Small intestine (tissue), 7 donors: ENCODE measurements around the gene MLLT1. TPM values are rescaled to one million over a fixed set of nuclear protein-coding genes. Genes with fewer than 3 reads are reported as not detected.

Source experiments
- DNase-seq, 2 donors: peaks; one replicate each; pipeline versions ENCODE4 v3.0.0 to v3.0.0-alpha.2; 2013
- FAIRE-seq: peaks from 2 replicates; lab custom pipeline; 2012; peaks lifted over from hg19 to GRCh38; lab: Jason Lieb, UNC
- H3K27ac ChIP-seq, 3 donors: one replicate each; pipeline ENCODE4 v1.5.1; 2013; ENCODE audit warnings: low read length in 2 of 3, mild to moderate bottlenecking in 2 of 3, control low read depth in 1 of 3, inconsistent platforms in 1 of 3, low read depth in 1 of 3, moderate library complexity in 1 of 3
- H3K27me3 ChIP-seq, 3 donors: one replicate each; pipeline ENCODE4 v1.6.1; 2013; ENCODE audit warnings: low read length in 3 of 3, inconsistent platforms in 1 of 3; ENCODE audit not compliant: control insufficient read depth in 3 of 3, insufficient read depth in 3 of 3
- H3K36me3 ChIP-seq, 3 donors: one replicate each; pipeline ENCODE4 v1.6.1; 2013; ENCODE audit warnings: low read length in 3 of 3, inconsistent platforms in 1 of 3, low read depth in 1 of 3, mild to moderate bottlenecking in 1 of 3, moderate library complexity in 1 of 3; ENCODE audit not compliant: control insufficient read depth in 3 of 3, insufficient read depth in 2 of 3
- H3K4me1 ChIP-seq, 3 donors: one replicate each; pipeline ENCODE4 v1.6.1; 2013; ENCODE audit warnings: low read length in 2 of 3, inconsistent platforms in 1 of 3, low read depth in 1 of 3, mild to moderate bottlenecking in 1 of 3, moderate library complexity in 1 of 3; ENCODE audit not compliant: control insufficient read depth in 3 of 3, insufficient read depth in 2 of 3
- H3K4me3 ChIP-seq, 3 donors: one replicate each; pipeline ENCODE4 v1.5.1; 2013; ENCODE audit warnings: low read length in 3 of 3, control low read depth in 1 of 3, inconsistent platforms in 1 of 3, low read depth in 1 of 3, mild to moderate bottlenecking in 1 of 3, moderate library complexity in 1 of 3
- H3K9me3 ChIP-seq, 2 donors: one replicate each; pipeline ENCODE4 v1.6.1; 2013; ENCODE audit warnings: low read depth in 1 of 2, low read length in 1 of 2; ENCODE audit not compliant: control insufficient read depth in 2 of 2, insufficient read depth in 1 of 2
- WGBS, 3 donors: extraction: QIAGEN DNeasy Blood & Tissue Kit; methylation state at CpG; one replicate each; pipeline ENCODE4 v1.1.7; 2013; 5-methylcytosine and 5-hydroxymethylcytosine counted together
- polyA plus RNA-seq, 4 donors: library from polyadenylated mRNA; stranded (reverse) in 3 of 4; unstranded in 1 of 4; fragments of 200-250 nt in 3 of 4; fragments of 120-200 nt in 1 of 4; gene quantifications; one replicate each; pipeline versions ENCODE4 v1.2.1 to v1.2.3, GENCODE V29; 2013
- donor health status: healthy with polysubstance abuse.
- donor health status: control.
- donor health status: control.
- donor health status: Bipolar disorder and iron deficiency.
- donor health status: healthy.

Gene MLLT1
- polyA plus RNA-seq, 4 donors, result 15.1 to 42.2 (median 21.9) TPM

DNA sequence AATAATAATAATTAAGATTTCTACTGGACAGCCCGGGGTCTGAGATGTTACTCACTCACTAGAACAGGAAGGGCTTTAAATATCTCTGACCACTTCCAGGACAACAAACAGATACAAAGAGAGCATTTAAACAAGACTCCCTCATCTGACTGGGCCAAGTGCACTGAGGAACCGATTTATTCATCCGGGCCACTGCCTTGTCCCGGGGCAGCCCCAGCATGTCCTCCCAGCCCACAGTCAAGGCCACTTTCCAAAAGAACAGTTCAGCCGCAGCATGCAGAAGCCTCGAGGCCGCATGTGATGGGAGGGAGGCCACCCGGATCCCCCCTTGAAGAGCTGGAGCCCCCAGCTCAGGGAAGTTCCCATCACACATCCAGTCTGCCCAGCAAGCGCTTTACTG is 30.5 kb downstream of the MLLT1 start:
- Histone ChIP-seq H3K36me3 (peaks cover 0 to 24% (median 0%) of the 10 kb centered on the region in 3 donors), H3K9me3 (peaks cover 0 to 17% of the 10 kb centered on the region in 2 donors), H3K27me3 (no peaks in the 10 kb centered on the region), H3K4me3 (no peak overlapping the region), H3K27ac (no peak overlapping the region), H3K4me1 (no peaks in the 10 kb centered on the region)
- FAIRE-seq (no peak), DNase-seq (no peak)
- WGBS, 3 donors, result 72 to 91% (median 89%) methylated on average over 9 of the region's 9 CpGs

DNA sequence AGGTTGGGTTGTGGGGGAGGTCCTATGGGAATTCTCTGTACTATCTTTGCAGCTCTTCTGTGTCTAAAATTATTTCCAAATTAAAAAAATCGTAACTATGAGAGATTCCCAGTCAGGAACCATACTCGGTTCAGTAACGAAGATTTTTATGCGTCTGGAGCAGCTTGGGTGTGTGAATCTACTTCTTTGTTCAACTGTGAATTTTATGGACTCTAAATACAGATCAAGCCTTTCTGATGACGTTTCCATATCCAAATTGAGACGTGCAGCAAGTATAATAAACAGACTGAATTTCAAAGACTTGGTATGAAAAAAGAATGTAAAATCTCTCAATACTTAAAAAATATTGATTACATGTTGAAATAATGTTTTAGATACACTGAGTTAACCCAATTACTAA is 30.9 kb downstream of the MLLT1 start:
- Histone ChIP-seq H3K4me3 (no peak overlapping the region), H3K9me3 (peaks cover 0 to 17% of the 10 kb centered on the region in 2 donors), H3K4me1 (no peaks in the 10 kb centered on the region), H3K27me3 (no peaks in the 10 kb centered on the region), H3K36me3 (peaks cover 0 to 19% (median 0%) of the 10 kb centered on the region in 3 donors), H3K27ac (no peak overlapping the region)
- WGBS, 3 donors, result 72 to 89% (median 88%) methylated on average over 6 of the region's 6 CpGs
- DNase-seq (no peak), FAIRE-seq (no peak)

GRCh38 chr19:6248341-6248740 is 31.4 kb downstream of the MLLT1 start:
- no peak for DNase-seq
- Histone ChIP-seq H3K4me3 (no peak overlapping the region), H3K27ac (no peak overlapping the region), H3K27me3 (no peaks in the 10 kb centered on the region), H3K36me3 (peaks cover 0 to 19% (median 0%) of the 10 kb centered on the region in 3 donors), H3K4me1 (peaks cover 0 to 2% (median 0%) of the 10 kb centered on the region in 3 donors), H3K9me3 (peaks cover 0 to 17% of the 10 kb centered on the region in 2 donors)
- no peak for FAIRE-seq
- 71 to 77% (median 72%) methylated on average over 3 of the region's 3 CpGs for WGBS, 3 donors

- no peak for DNase-seq
- H3K9me3 ChIP-seq, result peaks cover 0 to 17% of the 10 kb centered on the region in 2 donors
- 92 to 96% (median 94%) methylated on average over 7 of the region's 7 CpGs for WGBS, 3 donors
- H3K4me3 ChIP-seq, result no peak overlapping the region
- FAIRE-seq, result no peak
- no peaks in the 10 kb centered on the region for H3K27me3 ChIP-seq
- peaks cover 0 to 2% (median 0%) of the 10 kb centered on the region in 3 donors for H3K4me1 ChIP-seq
- peaks cover 0 to 27% (median 0%) of the 10 kb centered on the region in 3 donors for H3K36me3 ChIP-seq
- no peak overlapping the region for H3K27ac ChIP-seq
These were observed 32.8 kb downstream of the MLLT1 start for GRCh38 chr19:6247007-6247288.

GRCh38 chr19:6246174-6247006 is 33.4 kb downstream of the MLLT1 start:
- 90 to 93% (median 92%) methylated on average over 20 of the region's 20 CpGs for WGBS, 3 donors

DNA sequence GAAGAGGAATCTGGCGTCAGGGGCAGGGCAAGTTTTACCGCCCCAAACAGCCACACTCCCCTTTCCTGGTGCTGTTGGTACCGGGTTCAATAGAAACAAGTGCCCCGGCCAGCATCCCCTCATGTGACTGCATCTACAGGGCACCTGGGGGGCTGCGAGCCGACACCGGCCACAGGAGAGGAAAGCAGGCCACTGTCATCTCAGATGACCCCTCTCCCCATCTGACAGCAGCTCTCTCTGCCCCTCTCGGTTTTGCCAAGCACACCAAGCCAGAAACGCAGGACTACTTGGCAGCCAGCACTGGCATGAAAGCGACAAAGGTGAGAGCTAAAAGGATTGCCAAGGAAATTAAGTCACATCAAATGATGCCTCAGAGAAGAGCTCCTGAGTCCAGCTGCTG is 37.1 kb downstream of the MLLT1 start:
- Histone ChIP-seq H3K4me3 (no peak overlapping the region), H3K27me3 (no peaks in the 10 kb centered on the region), H3K27ac (no peak overlapping the region), H3K4me1 (peaks cover 0 to 2% (median 0%) of the 10 kb centered on the region in 3 donors), H3K36me3 (peaks cover 0 to 45% (median 2%) of the 10 kb centered on the region in 3 donors), H3K9me3 (peaks cover 0 to 17% of the 10 kb centered on the region in 2 donors)
- 81 to 90% (median 90%) methylated on average over 10 of the region's 10 CpGs for WGBS, 3 donors
- FAIRE-seq (no peak), DNase-seq (no peak)

More at GRCh38 chr19:6246174-6247006, 33.4 kb downstream of the MLLT1 start:
- no peak overlapping the region for H3K4me3 ChIP-seq
- no peaks in the 10 kb centered on the region for H3K27me3 ChIP-seq
- peaks cover 0 to 2% (median 0%) of the 10 kb centered on the region in 3 donors for H3K4me1 ChIP-seq
- H3K9me3 ChIP-seq, result peaks cover 0 to 17% of the 10 kb centered on the region in 2 donors
- H3K36me3 ChIP-seq, result peaks cover 0 to 32% (median 0%) of the 10 kb centered on the region in 3 donors
- no peak for FAIRE-seq
- no peak for DNase-seq
- H3K27ac ChIP-seq, result no peak overlapping the region

DNA sequence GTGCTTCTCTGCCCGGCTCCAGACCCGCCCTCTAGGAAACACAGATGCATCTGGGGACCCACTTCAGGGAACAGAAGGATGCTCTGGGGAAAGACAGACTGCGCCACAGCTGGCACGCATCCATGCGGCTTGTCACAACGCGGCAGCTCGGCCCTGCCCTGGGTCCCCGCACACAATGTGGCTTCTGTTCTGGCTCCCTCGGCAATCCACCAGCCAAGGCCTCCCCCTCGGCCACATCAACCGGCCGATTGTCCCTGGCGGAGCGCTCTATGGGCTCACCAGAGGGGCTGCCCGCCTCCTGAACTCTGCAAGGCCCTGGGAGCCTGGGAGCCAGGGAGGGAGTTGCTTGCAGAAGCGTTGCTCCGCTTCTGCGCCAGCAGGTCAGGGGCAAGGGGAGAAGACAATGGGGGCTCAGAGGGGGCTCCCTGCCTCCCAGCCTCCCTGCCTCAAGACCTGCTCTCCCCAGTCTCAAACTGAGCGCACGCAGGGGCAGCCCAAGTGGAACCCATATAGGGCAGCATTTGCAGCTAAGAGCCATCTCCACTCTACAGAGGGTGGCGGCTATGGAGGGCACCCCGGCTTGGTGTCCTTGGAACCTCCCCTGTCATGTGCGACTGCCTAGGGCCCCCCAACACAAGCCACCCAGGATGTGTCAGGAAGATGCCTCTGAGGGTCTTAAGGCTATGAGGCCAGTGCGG is 37.9 kb downstream of the MLLT1 start:
- Histone ChIP-seq H3K36me3 (peaks cover 0 to 46% (median 2%) of the 10 kb centered on the region in 3 donors), H3K4me1 (peaks cover 0 to 2% (median 0%) of the 10 kb centered on the region in 3 donors), H3K4me3 (no peak overlapping the region), H3K27ac (no peak overlapping the region), H3K9me3 (peaks cover 0 to 12% of the 10 kb centered on the region in 2 donors), H3K27me3 (no peaks in the 10 kb centered on the region)
- no peak for FAIRE-seq
- WGBS, 3 donors, result 78 to 81% (median 79%) methylated on average over 24 to 25 of the region's 25 CpGs
- no peak for DNase-seq

DNA sequence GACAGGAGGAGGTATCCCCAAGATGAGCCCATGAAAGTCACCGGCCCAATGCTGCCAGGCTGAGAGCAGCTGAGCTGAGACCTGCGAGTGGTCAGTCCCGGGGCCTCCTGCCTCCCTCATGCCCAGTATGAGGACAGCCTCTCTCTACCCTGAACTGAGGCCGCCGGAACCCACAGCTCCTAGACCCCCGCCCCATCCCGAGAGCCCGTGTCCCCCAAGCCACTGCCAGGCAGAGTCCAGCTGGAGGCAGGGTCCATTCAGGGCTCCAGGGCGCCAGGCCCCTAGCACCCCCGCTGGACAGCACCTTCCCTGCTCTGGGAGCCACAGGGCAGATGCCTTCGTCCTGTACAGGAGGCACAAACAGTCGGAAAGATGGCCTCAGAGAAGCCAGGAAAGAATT is 38.7 kb downstream of the MLLT1 start:
- Histone ChIP-seq H3K27me3 (no peaks in the 10 kb centered on the region), H3K9me3 (peaks cover 0 to 6% of the 10 kb centered on the region in 2 donors), H3K4me1 (peaks cover 0 to 2% (median 0%) of the 10 kb centered on the region in 3 donors), H3K36me3 (peaks cover 0 to 49% (median 2%) of the 10 kb centered on the region in 3 donors), H3K4me3 (no peak overlapping the region), H3K27ac (no peak overlapping the region)
- DNase-seq (no peak), FAIRE-seq (no peak)
- WGBS, 3 donors, result 87 to 96% (median 91%) methylated on average over 12 of the region's 12 CpGs
